ENCODE results near the gene TEDC1.

Gene TEDC1

DNA sequence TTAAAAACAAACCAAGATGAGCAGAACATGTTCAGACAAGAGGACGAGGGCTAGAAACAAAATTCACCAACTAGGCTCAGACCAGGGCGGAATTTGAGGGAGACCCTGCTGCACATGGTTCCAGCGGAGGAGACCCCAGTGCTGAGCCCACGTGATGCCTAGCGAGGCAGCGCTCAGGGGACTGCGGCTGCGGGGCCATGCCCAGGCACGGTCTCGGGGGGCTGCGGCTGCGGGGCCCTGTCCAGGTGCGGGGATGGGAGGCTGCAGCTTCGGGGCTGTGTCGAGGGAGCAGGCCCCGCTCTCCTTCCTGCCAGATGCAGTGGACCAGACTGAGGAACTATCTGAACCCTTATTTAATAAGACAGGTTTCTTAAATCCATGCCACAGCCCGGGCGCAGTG, 29.1 kb upstream of the TEDC1 start:
- TF ChIP-seq, protein P1, sequence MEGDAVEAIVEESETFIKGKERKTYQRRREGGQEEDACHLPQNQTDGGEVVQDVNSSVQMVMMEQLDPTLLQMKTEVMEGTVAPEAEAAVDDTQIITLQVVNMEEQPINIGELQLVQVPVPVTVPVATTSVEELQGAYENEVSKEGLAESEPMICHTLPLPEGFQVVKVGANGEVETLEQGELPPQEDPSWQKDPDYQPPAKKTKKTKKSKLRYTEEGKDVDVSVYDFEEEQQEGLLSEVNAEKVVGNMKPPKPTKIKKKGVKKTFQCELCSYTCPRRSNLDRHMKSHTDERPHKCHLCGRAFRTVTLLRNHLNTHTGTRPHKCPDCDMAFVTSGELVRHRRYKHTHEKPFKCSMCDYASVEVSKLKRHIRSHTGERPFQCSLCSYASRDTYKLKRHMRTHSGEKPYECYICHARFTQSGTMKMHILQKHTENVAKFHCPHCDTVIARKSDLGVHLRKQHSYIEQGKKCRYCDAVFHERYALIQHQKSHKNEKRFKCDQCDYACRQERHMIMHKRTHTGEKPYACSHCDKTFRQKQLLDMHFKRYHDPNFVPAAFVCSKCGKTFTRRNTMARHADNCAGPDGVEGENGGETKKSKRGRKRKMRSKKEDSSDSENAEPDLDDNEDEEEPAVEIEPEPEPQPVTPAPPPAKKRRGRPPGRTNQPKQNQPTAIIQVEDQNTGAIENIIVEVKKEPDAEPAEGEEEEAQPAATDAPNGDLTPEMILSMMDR (IDR thresholded peaks at IDR 0.05): no peak

DNA sequence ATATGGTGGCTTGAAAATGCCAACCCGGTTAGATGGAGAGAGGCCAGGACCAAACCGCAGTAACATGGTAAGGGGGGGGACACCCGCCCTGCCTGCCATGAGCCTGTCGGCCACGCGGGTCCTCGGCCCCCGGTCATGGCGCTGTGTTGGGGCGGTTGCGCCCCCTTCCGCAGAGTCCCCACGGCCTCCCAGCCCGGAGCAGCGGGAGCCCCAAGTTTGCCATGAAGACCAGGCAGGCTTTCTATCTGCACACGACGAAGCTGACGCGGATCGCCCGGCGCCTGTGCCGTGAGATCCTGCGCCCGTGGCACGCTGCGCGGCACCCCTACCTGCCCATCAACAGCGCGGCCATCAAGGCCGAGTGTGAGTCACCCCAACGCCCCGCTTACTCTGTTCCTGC, 26.5 kb upstream of the TEDC1 start:
- TF ChIP-seq, protein P1 (IDR thresholded peaks at IDR 0.05): no peak

DNA sequence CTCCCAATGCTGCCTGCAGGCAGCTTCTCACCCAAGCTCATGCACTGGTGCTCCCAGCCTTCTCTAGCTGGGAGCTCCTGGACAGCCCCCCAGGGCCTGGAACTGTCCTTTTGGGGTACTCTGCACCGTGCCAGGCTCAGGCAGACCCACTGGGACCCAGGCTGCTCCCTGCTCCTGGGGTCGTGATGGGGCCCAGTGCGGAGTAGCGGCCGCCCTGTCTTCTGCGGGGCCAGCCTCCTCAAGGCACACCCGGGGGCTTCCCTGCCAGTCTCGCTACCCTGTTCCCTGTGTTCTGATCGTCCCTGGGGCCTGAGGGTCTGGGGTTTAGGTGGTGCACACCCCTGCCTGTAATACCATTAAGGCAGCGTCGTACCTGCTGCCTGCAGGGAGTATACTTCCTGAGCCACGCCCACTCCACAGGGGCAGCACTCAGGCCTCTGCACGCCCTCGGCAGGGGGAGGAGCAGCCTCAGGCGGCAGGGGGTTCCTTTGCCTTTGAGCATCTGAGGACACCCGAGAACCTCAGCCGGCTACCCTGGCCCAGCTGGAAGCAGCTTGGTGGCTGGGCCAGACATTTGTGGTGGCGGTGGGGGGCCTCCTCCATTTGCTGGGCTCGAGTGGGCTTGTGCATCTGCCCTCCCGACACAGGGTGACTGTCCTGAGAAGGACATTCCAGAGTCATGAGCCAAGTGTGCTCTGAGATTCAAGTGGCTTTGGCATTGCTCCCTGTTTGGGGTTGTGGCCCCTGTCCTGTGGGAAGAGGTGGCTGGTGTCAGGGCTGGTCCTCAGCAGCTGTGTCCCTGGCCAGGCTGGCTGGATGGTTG, 25.6 kb upstream of the TEDC1 start:
- TF ChIP-seq, protein P1 (IDR thresholded peaks at IDR 0.05): no peak

DNA sequence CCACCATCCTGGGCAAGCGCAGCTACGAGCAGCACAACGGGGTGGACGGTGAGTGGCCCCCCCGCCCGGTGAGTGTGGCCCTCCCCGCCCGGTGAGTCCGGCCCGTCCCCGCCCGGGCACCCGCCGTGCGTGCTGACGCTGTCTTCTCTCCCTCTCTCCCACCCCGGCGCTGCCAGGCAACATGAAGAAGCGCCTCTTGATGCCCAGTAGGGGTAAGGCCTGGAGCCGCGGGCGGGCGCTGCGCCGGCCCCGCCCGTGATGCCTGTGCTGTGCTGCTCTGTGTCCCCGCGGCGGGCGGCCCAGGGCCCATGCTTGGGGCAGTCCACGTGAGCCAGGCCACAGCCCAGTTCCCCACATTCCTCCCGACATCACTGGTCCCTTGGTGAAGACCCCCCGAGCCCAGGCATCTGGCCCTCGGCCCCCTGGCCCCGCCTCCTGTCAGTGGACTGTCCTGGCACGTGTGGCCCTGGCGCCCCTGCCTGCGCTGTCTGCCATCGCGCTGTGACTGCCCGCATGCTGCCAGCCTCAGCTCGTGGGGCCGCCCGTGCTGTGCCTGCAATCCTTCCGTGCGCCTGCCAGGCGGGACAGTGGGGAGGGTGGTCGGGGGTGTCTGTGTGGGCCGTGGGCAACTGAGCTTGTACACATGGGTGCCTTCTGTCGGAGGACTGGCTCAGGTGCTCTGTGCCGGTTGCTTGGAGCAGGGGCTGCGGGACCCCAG, 24.4 kb upstream of the TEDC1 start:
- TF ChIP-seq, protein P1 (IDR thresholded peaks at IDR 0.05): no peak

DNA sequence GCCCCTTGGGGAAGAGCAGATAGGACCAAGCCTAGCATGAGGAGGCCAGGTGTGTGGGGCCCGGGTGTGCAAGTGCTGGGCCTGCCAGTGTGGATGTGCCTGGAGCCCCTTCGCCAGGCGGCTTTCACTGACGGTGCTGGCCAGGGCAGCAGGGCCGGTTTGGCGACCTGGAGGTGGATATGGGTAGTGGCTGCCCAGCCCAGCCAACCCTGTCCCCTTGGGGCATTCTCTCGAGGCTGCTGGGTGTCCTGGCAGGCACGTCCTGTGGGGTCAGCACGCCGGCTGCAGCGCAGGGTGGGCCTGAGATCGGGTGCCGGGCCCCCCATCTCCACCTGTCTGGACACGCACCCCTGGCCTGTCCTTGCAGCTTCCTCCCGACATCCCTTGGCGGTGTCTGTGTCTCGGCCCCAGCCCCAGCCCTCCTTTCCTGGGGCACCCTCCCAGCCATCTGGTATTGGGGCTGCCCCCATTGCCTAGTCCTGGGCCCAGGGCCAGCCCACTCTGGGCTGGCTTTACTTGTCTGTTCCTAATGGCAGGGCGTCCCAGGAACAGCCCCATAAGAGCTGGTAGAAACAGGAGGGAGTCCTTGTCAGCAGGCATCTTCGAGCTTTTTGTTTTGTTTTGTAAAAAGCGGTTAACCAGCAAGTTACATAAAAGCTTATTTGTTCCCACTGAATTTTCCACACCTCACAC, 23.7 kb upstream of the TEDC1 start:
- TF ChIP-seq, protein P1 (IDR thresholded peaks at IDR 0.05): no peak

DNA sequence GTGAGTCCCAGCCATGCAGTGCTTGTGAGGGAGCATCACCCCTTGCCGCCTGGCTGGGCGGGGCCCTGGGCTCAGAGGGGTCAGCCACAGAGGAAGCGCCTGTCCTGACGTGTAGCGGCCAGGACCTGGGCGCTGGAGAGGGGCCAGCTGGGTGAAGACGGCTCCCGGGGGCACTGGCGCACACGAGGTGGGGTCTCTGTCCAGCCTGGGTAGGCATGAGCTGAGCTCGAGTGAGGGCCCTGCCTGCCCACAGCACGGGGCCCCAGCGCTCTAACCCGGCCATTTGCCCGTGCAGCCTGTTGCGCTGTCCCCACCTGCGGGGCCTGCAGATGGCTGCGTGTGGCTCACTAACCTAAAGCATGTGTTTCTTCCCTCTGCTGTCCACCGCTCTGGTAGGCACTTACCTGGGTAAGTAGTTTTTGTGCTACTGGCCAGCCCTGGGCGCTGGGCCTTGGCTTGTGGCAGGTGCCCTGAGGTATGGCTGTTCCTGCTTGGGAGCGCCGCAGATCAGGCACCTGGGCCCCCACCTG, 23.0 kb upstream of the TEDC1 start:
- TF ChIP-seq, protein P1 (IDR thresholded peaks at IDR 0.05): no peak

DNA sequence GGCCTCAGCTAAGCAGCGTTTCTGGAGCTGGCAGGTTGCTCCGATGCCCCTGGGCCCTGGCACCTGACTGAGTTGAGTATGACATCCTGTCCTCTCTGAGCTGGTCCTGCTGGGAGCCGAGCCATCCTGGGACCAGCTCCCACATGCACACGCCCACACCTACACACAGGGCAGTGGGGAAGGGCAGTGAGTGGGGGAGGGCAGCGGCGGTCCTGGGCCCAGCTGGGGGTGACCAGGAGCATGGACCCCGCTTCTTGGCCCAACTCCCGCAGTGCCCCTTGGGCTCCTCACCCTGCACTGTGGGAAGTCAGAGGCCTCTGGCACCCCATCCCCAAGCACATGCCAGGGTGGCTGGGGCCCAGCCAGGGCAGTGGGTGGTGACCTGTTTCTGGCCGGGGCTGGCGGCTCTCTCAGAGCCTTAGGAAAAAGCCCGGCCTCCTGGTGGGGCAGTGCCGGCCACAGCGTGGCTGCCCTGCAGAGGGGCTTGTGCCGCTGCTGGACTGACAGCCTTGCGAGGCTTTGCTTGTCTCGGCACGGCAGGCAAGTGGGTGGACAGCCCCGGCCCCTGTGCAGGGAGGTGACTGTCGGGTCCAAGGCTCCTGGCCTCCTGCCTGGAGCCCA, 22.3 kb upstream of the TEDC1 start:
- TF ChIP-seq, protein P1 (IDR thresholded peaks at IDR 0.05): no peak

All from LNCAP (cell line).